ENCODE data around the gene AIFM3. TPM values are rescaled to one million over a fixed set of nuclear protein-coding genes. Genes with fewer than 3 reads are reported as not detected.
"Not testable (repeated sequence)": the region's sequence is repeated elsewhere in the genome, so short reads cannot be mapped to it uniquely, and the experiment has no call there.

The AIFM3 gene
- polyA plus RNA-seq, 4 donors, result 0.83 to 1.2 (median 1.1) TPM

DNA sequence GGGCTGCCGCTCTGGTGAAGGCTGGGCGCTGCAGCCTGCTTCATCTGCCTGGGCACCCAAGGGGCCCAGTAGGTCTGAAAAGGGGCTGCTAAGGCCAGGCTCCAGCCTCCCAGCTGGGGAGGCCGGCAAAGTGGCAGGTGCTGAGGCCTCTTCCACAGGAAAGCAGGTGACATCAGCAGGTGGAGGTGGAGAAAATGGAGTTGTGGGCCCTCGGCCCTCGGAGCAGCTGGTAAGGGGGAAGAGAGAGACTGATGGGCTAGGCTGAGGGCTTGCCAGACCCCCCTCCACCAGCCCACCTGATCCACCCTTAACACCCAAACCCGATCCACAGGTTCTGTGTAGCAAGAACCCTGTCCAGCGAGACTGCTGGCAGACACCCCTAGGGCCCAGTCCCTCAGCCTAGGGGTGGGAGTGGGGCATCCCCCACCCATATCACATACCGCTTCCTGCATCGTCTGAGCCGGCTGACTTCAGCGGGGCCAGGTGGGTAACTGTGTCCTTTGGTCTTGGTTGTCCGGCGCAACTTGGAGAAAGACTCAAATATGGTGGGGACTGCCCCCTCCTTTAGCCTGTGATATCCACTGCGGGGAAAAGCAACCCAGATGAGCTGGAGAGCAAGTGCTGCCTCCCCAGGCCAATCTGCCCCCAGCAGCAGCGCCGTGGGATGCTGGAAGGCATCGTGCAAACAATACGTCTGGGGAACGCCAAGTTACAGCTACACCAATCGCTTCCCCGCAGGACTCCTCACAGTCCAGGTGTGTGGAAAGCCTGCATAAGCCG lies 33.3 kb downstream of the AIFM3 start:
- DNase-seq (ENCODE audit: low read depth in 4 of 4, low spot score in 3 of 4), result no peak

DNA sequence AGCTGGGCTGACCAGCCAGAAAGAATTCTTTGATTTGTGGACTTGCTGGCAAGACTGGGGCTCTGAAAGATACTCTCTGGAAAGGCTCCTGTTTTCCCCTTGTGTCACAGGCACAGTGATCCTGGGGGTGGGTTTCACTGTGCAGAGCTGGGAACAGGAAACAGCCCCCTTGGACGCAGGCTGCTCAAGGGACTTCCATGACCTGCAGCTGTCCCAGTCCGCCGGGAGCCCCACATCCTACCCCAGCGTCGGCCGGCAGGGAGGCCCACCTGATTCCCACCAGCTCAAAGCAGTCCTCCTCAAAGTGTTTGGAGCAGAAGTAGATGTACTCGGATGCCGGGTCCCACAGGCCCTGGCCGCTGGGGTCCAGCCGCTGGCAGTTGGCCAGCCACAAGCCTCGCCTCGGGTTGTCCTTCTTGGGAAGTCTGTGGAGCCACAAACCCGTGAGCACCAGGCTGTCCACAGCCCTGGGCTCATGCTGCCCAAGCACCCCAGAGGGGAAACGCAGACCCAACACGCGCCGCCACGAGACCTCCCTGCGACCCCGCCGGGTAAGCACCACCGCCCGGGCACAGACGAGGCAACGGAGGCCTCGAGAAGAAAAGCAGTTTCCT lies 34.0 kb downstream of the AIFM3 start:
- no peak for DNase-seq (ENCODE audit: low read depth in 4 of 4, low spot score in 3 of 4)

DNA sequence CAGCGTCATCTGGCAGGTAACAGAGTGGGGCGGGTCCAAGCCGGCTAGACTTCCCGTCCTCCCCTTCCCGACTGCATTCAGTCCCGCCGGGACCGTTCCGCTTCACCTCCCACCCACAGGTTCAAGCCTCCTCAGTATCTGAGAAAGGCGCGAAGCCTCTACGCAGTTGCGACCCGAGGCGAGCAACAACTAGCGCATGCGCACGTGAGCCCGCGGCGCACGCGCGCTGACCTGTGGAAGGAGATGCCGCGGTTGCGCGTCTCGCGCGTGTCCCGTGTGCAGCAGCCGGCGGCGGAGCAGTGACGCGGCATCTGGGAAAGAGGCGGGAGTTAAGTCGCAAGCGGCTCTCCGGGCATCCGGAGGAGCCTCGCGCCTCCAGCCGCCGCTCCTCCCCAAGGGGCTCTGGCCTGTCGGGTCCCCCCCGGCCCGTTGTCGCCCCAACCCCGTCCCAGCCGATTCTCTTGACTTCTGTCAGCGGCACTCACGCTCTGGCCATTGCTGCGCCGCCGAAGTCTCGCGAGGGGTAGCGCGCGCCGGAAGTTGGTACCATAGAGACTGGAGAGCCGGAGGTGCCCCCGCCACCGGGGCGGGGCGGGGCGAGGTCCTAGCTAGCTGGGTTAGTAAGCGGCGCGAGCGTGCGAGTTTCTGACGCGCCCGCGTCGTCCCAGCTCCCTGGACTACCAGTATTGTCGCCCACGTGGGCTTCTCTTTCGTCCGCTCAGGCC lies 34.7 kb downstream of the AIFM3 start, which contains the start of gene THAP7:
TSS of gene THAP7 (minus strand) at position 518 of the 725 bp plus-strand sequence. CDS start at position 311, 207 bp downstream.
- peak; percentile 88 to 92 (median 90) for DNase-seq (ENCODE audit: low read depth in 4 of 4, low spot score in 3 of 4)

DNA sequence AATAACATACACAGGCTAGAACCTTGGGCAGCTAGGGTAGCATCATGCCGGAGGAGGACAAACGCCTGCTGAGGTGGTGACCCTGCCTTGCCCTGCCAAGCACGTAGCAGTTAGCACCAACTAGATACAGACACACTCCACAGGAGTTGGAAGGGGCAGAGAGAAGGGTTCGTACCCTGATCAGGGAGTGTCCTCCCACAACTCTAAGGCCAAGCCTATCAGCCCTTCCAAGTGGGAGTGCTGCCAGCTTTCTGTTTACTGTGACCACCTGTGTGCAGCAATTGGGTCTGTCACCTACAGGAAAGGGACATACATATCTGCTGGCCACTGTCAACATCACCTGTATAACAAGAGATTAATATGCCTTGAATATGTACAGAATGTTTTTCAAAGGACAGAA lies 36.7 kb downstream of the AIFM3 start:
- no peak for DNase-seq (ENCODE audit: low read depth in 4 of 4, low spot score in 3 of 4)

- not testable (repeated sequence) for DNase-seq (ENCODE audit: low read depth in 4 of 4, low spot score in 3 of 4)
These were observed 42.2 kb downstream of the AIFM3 start for GRCh38 chr22:21009208-21009607.

- DNase-seq (ENCODE audit: low read depth in 4 of 4, low spot score in 3 of 4), result peak in 3 of 4 donors; percentile 66 to 75 (median 73)
These were observed 42.8 kb downstream of the AIFM3 start for GRCh38 chr22:21009638-21010425.

DNA sequence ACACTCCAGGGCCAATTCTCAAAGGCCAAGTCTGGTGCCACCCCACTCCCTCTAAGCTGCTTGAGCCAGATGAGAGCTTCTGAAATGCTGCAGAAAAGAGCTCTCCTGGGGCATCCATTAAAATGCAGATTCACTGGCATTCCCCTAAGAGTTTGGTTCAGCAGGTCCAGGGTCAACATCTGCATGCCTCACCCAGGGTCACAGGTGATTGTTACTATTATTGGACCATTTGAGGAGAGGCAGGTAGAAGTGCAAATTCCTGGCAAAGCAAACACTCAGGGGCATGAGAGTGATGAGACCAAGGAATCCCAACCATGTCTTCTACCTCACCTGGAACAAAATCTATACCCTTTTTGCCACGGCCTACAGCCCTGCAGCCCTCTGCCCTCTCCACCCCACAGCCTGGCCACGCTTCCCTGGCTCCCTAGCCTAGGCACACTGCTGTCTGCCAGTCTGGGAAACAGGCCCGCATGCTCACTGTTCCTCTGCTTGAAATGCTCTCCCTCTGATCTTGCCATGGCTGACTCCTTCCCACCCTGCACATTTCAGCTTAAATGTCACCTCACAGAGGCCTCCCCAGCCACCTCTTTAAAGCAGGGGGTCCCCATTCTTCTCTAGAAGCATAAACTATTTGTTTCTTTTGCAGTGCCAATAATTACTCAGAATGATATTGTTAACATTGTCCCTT lies 43.5 kb downstream of the AIFM3 start:
- no peak for DNase-seq (ENCODE audit: low read depth in 4 of 4, low spot score in 3 of 4)

GRCh38 chr22:21012446-21013407 lies 45.7 kb downstream of the AIFM3 start:
- no peak for DNase-seq (ENCODE audit: low read depth in 4 of 4, low spot score in 3 of 4)

- DNase-seq (ENCODE audit: low read depth in 4 of 4, low spot score in 3 of 4), result no peak
These were observed 46.7 kb downstream of the AIFM3 start for GRCh38 chr22:21013657-21014201.

DNA sequence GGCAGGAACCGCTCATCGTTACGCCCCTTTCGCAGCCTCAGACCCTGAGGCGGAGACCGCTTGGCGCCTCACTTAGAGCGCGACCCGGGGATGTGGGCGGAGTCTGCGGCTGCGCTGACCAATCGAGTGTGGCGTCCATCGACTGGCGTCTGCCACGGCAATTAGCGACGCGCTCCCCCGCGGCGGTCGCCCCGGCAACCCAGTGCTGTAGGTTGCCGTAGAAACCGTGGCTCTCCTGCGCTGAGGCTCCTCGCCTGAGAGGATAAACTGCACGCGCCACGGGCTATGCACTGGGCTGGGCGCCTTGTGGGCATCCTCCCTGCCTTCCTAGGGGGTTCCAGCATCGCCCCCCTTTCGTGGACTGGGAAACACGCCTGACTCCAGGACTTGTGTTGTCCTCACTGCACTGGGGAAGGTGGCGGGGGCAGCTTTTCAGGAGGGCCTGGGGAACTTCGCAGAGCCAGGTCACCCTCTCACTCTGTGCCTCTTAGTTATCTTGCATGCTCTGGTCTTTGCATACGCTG lies 47.2 kb downstream of the AIFM3 start:
- peak; percentile 84 to 88 (median 86) for DNase-seq (ENCODE audit: low read depth in 4 of 4, low spot score in 3 of 4)

DNA sequence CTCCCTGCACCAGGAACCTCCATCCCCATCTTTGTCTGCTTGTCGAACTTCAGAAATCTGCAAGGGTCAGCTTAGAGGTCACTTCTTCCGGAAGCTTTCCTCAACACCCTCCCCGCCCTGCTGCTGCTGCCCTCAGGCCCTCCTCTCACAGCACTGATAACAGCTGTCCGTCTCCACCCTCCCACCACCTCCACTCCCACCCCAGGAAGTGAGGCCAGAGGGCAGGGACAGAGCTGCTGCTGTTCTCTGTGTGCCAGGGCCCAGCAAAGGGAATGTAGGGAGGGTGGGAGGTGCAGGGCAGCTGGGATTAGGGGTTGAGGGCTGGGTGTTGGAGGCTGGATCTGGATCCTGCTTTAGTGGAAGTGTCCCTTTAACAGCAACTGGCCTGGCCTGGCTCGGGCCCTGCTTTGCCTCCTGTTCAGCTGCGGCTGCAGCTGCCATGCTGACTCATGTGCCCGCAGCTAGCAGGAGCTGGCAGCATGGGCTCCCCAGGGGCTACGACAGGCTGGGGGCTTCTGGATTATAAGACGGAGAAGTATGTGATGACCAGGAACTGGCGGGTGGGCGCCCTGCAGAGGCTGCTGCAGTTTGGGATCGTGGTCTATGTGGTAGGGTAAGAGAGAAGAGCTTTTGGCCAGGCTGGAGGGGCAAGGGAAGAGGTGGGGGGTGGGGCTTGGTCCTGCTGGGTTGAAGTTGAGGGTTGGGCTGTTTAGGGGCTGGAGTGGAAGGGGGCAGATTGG lies 47.8 kb downstream of the AIFM3 start, which contains the start of gene P2RX6:
TSS of gene P2RX6 (plus strand) at position 440 of the 740 bp plus-strand sequence. CDS start at position 450, 10 bp downstream.
- no peak for DNase-seq (ENCODE audit: low read depth in 4 of 4, low spot score in 3 of 4)

DNA sequence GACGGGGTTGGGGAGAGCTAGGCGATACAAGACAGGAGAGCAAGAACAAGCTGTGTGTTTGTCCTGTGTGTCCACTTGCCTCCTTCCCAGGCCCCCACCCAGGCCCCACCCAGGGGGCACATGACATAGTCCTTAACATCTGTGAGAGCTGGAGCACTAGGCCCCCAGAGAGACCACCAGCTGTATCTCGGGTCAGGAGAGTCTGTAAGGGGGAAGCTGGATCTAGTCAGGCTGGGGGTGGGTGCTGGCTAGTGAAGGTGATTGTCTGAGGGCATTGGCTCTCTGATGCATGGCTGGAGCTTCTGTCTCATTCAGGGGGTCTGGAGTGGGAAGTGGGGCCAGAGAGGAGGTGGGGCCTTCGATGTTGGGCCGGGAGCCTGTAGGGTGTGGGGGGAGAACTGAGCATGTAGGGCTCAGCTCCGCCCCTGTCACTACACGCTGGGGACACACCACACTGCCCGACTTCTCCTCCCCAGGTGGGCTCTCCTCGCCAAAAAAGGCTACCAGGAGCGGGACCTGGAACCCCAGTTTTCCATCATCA lies 48.5 kb downstream of the AIFM3 start:
- no peak for DNase-seq (ENCODE audit: low read depth in 4 of 4, low spot score in 3 of 4)

GRCh38 chr22:21016644-21017420 lies 49.8 kb downstream of the AIFM3 start:
- DNase-seq (ENCODE audit: low read depth in 4 of 4, low spot score in 3 of 4), result no peak

- no peak for DNase-seq (ENCODE audit: low read depth in 4 of 4, low spot score in 3 of 4)
These were observed 51.3 kb downstream of the AIFM3 start for GRCh38 chr22:21018314-21018713.

- DNase-seq (ENCODE audit: low read depth in 4 of 4, low spot score in 3 of 4), result no peak
These were observed 53.9 kb downstream of the AIFM3 start for GRCh38 chr22:21020802-21021429.

DNA sequence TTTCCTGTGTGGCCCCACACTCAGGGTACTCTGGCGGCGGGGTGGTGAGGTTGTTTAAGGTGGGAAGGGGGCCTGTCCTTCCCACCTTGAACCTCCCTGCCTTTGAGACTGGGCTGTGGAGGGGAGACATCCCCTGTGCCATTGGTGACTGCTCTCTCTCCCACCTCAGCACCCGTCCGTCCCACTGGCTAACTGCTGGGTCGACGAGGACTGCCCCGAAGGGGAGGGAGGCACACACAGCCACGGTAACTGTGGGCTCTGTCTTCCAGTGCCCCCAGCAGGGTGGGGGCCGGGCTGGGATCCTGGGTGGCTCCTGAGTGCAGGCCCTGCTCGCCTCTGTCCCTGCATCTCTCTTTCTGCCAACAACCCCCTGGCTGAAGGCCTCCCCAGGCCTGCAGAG lies 55.5 kb downstream of the AIFM3 start:
- no peak for DNase-seq (ENCODE audit: low read depth in 4 of 4, low spot score in 3 of 4)

Data from left renal pelvis (tissue), 4 donors.